NCI-H1417 treated with DMSO at 0.1 percent for 48 hours (cell line): ENCODE measurements around the gene RTCA.
"Not testable (repeated sequence)": the region's sequence is repeated elsewhere in the genome, so short reads cannot be mapped to it uniquely, and the experiment has no call there.

Source experiments
- DNase-seq: peaks from one replicate; lab custom pipeline; 2025; lab: John Stamatoyannopoulos, UW

The RTCA gene

GRCh38 chr1:100261686-100262085 lies 4.3 kb upstream of the RTCA start:
- DNase-seq = no peak

GRCh38 chr1:100264081-100264480 lies 1.9 kb upstream of the RTCA start:
- DNase-seq = not testable (repeated sequence)

- no peak for DNase-seq
These were observed 470 bp upstream of the RTCA start for GRCh38 chr1:100265562-100265930.

DNA sequence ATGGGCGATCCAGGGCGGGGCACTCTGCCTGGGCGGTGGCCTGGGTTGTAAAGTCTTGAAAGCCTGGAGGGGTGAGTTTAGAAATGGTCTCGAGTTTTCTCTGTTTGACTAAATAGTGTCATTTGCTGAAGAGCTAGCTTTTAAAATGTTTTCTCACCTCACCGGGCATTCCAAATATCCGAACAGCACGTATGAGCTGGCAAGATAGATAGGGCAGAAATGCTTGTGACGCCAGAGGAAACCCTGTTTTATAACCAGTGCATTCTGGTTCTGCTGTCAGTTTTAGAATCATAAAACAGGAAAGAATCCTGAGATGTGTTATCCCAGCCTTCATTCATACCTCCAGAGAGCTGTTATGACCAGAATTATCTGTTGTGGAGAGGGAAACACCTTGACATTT lies 725 bp downstream of the RTCA start:
- DNase-seq = no peak

DNA sequence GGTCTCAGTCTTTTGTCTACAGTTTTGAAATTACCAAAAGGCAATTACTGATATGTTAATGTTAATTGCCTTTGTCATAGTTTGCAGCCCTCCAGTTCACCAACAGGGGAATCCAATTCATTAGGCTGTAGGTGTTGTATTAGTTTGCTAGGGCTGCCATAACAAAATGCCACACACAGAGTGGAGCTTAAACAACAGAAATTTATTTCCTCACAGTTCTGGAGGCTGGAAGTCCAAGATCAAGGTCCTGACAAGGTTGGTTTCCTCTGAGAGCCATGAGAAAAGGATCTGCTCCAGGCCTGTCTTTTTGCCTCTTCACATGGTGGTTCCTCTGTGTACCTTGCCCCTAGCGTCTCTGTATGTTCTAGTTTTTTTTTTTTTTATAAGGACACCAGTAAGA lies 1.3 kb downstream of the RTCA start:
- no peak for DNase-seq

DNA sequence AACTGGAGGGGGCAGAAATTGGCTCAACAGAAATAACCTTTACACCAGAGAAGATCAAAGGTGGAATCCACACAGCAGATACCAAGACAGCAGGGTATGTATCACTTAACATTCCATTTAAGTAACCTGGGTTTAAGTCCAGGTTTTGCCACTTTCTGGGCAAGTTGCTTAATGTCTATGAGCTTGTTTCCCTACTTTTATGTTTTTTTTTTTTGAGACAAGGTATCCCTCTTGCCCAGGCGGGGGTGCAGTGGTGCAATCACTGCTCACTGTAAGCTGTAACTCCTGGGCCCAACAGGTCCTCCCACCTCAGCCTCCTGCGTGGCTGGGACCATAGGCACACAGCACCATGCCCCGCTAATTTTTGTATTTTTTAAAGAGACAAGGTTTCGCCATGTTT lies 2.2 kb downstream of the RTCA start:
- no peak for DNase-seq

DNA sequence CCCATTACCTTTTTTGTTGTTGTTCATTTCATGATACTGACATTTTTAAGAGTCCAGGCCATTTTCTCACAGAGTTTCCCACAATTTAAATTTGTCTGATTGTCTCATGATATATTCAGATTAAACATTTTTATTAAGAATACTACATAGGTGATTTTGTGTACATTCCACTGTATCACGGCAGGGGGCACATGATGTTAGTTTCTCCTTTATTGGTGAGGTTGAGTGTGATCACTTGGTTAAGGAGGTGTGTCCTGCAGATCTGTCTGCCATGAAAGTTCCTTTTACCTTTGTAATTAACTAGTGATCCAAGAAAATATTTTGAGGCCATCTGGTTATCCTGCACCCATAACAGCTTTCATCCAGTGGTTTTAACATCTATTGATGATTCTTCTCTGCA lies 11.8 kb downstream of the RTCA start:
- DNase-seq = no peak

- DNase-seq = no peak
These were observed 13.4 kb downstream of the RTCA start for GRCh38 chr1:100279358-100279923.

GRCh38 chr1:100279954-100280682 lies 14.1 kb downstream of the RTCA start:
- no peak for DNase-seq

GRCh38 chr1:100284591-100284990 lies 18.6 kb downstream of the RTCA start:
- no peak for DNase-seq

DNA sequence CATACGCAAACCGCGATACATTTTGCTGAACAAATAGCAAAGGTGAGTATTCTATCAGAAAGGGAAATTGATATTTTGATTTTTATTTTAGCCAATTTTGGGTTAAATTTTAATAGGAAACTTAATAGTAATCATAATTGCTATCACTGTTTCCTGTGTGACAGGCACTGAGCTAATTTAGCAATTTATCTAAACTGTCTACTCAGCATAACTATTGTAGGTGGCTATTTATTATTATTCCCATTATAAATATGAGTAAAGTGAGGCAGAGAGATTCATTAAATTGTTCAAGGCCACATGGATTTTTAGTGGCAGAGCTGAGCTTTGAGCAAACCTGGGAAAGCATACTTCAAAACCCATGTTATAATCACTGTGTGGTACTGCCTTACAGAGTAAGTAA lies 21.1 kb downstream of the RTCA start:
- DNase-seq = no peak

DNA sequence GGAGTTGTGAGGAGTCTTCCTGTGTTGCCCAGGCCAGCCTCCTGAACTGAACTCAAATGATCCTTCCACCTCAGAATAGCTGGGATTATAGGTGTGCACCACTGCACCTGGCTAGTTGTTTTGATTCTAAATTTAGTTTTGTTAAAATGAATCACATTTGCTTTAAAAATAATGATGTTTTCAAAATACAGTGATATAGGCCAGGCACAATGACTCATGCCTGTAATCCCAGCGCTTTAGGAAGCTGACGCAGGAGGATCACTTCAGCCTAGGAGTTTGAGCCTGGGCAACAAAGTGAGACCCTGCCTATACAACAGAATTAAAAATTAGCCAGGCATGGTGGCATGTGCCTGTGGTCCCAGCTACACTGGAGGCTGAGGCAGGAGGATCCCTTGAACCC lies 24.3 kb downstream of the RTCA start:
- DNase-seq = no peak

- no peak for DNase-seq
These were observed 26.7 kb downstream of the RTCA start for GRCh38 chr1:100292711-100293110.

- no peak for DNase-seq
These were observed 30.1 kb downstream of the RTCA start for GRCh38 chr1:100296140-100296539.

DNA sequence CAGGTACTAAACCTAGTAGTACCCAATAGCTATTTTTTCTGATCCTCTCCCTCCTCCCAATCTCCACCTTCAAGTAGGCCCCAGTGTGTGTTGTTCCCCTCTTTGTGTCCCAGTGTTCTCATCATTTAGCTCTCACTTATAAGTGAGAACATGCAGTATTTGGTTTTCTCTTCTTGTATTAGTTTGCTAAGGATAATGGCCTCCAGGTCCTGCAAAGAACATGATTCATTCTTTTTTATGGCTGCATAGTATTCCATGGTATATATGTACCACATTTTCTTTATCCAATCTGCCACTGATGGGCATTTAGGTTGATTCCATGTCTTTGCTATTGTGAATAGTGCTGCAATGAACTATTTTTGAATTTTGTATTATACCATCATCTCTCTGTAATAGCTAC lies 31.0 kb downstream of the RTCA start:
- not testable (repeated sequence) for DNase-seq

- no peak for DNase-seq
These were observed 32.5 kb downstream of the RTCA start for GRCh38 chr1:100298512-100298911.

DNA sequence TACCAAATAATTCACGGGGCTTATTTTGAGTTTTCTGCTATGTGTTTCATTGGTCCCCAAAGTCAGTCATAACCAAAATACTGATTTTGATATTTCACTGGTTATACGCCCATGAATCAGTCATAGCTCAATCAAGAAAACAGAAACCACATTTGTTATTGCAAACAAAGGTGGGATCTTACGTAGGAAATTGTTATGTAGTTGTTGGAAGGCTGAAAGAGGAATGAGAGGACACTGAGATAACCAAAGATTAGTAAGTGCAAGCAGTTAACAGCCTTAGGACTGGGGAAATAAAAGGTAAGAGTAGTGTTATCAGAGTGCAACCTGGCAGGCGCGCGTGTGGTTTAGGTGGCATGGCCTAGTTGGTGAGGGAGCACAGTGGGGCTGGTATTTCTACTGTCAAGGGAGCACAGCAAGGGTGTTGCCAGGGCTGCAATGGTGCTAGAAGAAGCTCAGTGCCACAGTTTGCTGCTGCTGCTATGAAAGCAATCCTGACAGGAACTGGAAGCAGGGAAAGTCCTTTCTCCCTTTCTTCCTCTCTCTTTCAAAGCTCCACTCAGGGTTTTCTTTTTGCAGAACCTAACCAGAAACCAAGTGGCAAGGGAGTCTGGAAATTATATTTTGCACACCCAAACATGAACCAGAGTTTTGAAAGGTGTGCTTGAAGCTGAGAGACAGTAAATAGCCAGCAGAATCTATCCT lies 33.7 kb downstream of the RTCA start:
- no peak for DNase-seq

- no peak for DNase-seq
These were observed 34.7 kb downstream of the RTCA start for GRCh38 chr1:100300691-100301090.

DNA sequence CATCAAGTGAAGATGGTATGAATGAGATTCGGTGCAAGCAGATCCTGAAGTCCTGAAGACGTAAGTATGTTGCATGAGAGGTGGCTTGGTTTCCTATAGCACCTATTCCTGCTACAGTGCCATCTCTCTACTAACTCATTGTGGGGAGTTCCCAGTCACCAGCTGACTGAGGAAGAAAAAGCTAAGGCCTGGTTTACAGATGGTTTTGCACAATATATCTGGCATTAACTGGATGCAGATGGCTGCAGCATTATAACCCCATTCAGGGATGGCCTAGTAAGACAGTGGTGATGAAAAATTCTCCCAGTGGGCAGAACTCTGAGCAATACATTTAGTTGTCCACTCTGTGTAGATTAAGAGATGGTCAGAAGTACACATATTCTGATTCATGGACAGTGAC lies 36.7 kb downstream of the RTCA start:
- no peak for DNase-seq

GRCh38 chr1:100304227-100304626 lies 38.2 kb downstream of the RTCA start:
- no peak for DNase-seq

- no peak for DNase-seq
These were observed 38.9 kb downstream of the RTCA start for GRCh38 chr1:100304921-100305320.

DNA sequence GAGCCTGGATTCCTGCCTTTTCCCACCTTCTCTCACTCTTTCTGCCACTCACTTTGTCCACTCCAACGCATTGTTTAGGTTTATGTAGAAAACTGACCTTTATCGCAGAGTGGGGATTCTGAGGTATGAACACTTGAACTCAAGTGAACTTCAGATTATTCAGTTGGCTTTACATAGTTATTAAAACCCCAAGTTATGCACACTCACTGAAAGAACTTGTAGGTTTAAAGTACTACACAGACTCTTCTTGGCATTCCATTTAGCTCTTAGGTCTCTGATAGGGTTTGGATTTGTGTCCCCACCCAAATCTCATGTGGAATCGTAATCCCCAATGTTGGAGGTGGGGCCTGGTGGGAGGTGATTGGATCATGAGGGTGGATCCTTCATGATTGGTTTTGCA lies 39.9 kb downstream of the RTCA start:
- no peak for DNase-seq

GRCh38 chr1:100306735-100307313 lies 40.8 kb downstream of the RTCA start:
- no peak for DNase-seq
